DMS114 treated with DMSO at 0.1 percent for 48 hours (cell line): ENCODE results near the gene HES2.
A peak's percentile ranks its signal among the peaks of the same experiment; 100 is the strongest.
"Not testable (repeated sequence)": the region's sequence is repeated elsewhere in the genome, so short reads cannot be mapped to it uniquely, and the experiment has no call there.

ENCODE experiments used
- DNase-seq: peaks from one replicate; lab custom pipeline; 2025; ENCODE audit not compliant: unreplicated experiment; lab: John Stamatoyannopoulos, UW

HES2 gene

DNA sequence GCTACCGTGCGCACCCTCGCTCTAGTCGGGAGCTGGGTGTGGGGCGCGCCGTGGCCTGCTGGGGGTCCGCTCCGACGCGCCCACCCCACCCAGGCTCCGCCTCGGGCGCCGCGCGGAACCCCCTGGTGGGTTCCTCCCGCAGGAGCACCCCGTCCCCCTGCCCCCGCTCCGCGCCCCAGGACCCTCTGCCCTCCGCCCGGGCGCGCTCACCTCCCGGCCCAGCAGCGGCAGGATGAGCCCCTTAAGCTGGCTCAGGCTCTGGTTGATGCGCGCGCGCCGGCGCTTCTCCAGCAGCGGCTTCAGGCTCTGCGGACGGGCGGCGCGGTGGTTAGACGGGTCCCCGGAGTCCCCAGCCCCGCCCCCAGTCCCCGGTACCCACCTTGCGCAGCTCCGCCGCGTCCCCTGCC, 319 bp downstream of the HES2 start:
- DNase-seq = no peak

DNA sequence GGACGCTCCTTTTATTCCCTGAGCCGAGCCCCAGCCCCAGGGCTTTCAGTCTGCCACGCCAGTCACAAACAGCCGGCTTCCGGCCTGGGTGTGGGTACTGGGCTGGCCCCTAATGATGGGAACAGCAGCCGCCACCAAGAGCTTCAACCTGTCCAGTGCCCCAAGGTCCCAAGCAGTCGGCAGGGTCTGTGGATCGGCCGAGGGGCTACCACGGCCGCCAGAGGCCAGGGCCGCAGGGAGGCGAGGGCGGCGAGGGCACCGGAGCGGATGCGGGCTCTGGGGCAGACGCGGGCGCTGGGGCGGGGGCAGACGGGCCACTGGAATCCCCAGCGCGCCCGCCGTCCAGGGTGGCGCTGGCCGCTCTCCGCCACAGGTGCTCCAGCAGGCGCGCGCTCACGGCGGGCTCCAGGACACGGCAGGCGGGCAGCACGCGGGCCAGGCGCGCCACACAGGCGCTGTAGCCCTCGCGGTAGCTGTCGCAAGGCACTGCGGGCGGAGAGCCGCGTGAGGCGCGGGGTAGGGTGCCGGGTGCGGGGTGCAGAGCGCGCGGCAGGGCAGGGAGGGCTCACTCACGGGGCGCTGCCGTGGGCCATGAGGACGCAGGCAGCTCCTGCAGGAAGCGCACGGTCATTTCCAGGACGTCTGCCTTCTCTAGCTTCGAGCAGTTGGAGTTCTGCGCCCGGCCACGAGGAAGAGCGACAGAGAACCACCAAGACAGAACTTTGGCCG, 887 bp downstream of the HES2 start:
- DNase-seq = no peak

DNA sequence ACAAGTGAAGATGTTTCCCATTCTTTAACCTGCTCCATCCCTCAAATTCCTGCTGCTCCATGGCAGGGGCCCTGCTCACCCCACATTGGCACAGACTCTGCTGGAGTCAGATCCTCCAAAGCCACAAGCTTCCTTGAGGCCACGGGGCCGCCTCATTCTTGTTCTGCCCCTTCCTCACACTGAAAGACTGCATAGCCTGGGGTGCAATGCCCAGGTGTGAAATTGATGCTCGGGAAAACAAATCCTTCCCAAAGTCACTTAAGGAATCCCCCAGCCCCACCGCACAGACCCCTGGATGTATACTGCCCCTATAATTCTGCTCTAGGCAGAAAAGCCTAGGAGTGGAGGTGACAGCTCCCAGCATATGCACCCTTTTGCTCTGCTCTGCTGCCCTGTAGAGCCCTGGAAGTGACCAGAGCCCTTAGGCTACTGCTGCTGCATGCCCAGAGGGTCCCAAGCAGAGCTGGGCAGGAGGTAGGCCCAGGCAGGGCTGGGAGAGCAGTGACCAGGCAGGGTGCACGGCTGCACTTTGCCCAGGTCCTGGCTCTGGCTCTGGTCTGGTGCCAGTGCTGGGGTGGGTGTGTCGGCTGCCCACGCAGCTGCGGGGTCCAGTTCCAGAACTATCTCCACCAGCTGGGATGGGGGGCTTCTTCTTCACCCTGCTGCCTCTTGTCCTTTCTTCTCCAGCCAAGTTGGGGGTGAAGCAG, 1.6 kb downstream of the HES2 start:
- no peak for DNase-seq

DNA sequence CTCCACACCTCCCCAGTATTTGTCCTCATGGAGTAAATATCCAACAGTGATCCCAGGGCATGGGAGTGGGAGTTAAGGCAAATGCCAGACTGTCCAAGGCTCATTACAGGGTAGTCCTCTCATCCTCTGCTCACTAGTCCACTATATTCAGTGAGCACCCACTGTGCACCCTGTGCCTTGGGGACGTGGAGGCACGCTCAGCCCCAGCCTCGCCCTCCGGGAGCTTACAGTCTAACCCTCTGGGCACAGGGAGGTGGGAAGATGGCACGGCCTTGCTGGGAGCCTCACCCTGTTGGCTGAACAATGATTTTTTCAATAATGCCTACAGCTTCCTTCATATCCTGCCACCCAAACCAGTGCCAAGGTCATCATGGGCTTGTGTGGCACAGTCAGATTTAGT, 2.8 kb downstream of the HES2 start:
- no peak for DNase-seq

DNA sequence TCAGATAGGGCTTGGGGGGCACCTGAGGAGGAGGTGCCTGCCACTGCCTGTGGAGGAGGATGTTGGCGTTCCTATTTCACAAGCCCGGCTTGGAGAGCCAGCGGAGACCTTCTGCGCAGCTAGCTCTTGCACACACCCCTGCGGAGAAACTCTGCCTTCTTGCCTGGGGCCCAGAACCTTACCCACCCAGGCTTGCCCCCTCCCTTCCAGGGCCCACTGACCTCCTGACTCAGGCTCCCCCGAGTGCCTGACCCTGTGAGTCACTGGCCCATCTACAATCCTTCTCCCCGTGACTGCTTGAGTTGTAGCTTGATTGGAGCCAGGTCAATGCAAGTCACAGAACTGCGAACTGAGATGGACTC, 3.4 kb downstream of the HES2 start:
- no peak for DNase-seq

DNA sequence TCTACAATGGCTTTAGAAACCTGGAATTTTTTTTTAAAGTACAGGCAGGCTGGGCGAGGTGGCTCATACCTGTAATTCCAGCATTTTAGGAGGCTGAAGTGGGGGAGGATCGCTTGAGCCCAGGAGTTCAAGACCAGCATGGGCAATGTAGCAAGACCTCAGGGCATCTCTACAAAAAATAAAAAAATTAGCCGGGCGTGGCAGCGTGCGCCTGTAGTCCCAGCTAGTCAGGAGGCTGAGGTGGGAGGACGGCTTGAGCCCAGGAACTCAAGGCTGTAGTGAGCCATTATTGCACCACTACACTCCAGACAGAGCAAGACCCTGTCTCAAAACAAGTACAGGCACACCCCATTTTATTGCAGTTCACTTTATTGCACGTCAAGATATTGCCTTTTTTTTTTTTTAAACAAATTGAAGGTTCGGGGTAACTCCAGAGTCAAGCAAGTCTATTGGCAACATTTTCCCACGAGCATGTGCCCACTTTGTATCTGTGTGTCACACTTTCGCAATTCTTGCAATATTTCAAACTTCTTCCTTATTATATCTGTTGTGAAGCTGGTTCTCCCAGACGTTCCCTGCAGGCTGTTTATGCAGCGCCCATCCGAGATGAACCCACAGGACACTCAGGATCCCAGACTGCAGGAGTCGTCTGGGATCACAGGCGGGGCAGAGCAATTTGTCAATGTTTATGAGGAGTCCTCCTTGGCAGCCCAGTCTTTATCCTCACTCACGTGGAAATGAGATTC, 4.7 kb downstream of the HES2 start:
- no peak for DNase-seq

DNA sequence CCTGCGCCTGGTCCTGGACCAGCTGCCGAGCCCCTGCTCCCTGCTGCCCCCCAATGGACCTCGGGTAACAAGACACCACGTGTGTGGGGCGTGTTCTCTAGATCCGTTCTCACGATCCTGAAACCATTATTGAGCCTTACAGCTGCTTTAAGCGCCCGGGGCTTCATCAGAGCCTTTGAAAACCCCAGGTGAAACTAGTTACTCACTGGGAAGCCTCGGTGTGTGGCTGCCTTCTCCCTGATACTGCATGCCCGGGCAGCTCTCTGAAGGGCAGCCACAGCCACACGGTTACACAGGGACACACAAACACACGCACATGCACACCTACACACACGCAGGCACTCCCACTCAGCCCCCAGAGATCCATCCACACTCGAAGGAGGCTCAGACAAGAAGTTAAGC, 5.3 kb downstream of the HES2 start:
- no peak for DNase-seq

DNA sequence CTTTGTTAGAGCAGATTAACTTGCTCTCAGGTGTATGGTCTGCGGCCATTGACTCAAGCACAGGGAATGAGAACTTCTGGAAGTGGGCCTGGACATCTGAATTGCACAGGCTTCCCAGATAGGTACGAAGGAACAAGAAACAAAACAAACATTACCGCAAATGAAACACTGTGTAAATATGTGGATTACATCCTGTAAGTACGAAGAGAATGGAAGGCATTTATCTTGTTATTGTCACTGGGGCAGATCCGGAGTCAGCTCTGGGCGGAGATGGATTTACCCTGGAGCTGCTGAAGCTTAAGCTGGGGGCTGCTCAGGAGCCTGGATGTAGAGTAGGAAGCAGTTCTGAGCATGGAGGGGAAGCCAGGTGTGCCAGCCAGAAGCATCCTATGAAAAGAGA, 6.8 kb downstream of the HES2 start:
- DNase-seq = no peak

DNA sequence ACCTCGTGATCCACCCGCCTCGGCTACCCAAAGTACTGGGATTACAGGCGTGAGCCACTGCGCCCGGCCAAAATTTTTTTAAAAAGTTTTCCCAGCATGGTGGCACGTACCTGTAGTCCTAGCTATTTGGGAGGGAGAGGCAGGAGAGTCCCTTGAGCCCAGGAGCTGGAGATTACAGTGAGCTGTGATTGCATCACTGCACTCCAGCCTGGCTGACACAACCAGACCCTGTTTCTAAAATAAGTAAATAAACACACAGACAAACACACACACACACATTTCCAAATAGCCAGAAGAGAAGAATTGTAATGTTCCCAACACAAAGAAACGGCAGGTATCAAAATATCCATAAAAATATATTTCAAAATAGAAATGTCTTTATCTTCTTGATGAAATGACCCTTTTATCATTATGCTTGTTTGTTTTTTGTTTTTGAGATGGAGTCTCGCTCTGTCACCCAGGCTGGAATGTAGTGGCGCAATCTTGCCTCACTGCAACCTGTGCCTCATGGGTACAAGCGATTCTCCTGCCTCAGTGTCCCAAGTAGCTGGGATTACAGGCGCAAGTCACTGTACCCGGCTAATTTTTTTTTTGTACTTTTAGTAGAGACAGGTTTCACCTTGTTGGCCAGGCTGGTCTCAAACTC, 9.3 kb downstream of the HES2 start:
- no peak for DNase-seq

DNA sequence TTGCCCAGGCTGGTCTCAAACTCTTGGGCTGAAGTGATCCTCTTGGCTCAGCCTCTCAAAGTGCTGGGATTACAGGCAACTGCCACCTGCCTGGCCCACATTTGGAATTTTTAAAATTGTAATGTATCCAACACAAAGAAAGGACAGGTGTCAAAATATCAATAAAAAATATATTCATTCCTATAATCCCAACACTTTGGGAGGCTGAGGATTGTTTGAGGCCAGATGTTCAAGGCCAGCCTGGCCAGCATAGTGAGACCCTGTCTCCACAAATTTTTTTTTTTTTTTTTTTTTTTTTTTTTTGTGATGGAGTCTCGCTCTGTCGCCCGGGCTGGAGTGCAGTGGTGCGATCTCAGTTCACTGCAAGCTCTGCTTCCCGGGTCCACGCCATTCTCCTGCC, 10.0 kb downstream of the HES2 start:
- no peak for DNase-seq

DNA sequence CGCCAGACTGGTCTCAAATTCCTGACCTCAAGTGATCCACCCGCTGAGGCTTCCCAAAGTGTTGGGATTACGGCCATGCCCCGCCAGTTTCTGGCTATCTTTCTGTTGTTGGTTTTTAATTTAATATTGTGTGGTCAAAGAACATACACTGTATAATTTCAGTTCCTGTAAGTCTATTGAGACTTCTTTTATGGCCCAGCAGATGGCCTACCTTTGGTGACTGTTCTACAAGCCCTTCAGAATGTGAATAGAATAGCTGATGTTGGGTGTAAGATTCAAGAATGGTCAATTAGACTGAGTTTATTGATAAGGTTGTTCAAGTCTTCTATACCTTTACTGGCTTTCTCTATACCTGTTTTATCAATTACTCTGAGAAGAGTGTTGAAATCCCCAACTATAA, 10.7 kb downstream of the HES2 start:
- DNase-seq = no peak

DNA sequence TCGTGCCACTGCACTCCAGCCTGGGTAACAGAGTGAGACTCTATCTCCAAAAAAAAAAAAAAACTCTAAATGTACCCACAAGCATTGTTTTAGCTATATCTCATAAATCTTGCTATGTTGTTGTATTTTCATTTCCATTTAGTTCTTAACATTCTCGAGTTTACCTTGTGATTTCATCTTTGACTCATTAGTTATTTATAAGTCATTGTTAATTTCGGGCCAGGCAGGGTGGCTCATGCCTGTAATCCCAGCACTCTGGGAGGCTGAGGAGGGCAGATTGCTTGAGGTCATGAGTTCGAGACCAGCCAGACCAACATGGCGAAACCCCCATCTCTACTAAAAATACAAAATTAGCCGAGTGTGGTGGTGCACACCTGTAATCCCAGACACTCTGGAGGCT, 11.7 kb downstream of the HES2 start:
- no peak for DNase-seq

DNA sequence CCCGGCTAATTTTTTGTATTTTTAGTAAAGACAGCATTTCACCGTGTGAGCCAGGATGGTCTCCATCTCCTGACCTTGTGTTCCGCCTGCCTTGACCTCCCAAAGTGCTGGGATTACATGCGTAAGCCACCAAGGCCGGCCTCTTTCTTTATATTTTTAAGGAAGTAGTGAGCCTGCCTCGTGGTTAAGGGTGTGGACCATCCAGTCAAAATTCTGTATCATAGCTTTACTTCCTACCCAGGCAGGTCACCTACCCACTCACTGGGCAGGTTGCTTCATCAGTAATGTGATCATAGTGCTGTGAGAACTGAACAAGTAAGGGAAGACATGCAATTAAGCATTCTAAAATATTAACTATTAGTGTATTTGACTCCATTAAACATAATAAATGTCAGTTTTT, 18.0 kb downstream of the HES2 start:
- no peak for DNase-seq

DNA sequence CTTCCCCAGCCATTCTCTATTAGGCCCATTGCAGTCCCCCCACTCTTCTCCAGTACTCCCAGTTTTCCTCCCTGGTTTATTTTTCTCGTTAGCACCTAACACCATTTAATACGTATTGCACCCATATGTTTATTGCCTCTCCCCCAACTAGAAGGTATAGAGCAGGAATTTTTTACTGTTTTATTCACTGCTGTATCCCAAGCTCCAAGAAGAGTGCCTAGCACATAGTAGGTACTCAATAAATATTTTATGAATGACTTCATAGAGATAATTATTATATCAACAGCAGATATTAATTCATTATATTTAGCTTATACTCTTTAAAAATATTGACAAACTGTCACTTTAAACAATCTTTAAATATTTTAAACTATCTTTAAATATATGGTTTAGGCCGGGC, 20.4 kb downstream of the HES2 start:
- DNase-seq = no peak

DNA sequence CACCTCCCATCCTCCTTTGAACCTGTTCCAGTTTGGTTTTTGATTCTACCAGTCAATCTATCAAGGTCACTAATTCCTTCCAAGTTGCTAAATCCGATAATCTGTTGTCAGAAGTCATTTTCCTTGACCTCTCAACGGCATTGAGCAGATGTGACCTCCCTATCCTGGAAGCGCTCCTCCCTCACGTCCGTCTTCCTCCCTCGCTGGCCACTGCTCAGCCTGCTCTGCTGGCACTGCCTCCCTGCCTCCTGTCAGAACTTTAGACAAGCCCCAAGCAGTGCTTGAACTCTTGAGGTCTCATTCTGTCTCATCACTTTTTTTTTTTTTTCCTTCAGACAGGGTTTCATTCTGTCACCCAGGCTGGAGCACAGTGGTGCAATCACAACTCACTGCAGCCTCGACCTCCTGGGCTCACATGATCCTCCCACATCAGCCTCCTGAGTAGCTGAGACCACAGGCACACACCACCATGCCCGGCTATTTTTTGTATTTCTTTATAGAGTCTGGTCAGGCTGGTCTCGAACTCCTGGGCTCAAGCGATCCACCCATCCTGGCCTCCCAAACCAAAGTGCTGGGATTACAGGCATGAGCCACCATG, 21.8 kb downstream of the HES2 start:
- DNase-seq = no peak

DNA sequence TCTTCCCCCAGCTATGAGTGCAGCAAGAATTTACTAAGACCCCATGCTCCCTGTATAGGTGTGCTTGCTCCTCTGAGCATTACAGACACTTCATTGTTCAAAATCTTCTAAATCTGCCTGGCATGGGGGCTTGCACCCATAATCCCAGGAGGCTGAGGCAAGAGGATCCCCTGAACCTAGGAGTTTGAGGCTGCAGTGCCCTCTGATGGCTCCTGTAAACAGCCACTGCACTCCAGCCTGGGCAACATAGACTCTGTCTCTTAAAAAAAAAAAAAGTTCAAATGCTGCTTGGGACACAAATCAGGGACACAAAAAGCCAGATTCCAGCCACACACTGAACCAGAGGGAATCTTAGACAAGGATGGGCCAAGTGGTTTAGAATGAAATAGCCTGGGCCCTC, 22.7 kb downstream of the HES2 start:
- DNase-seq = no peak

DNA sequence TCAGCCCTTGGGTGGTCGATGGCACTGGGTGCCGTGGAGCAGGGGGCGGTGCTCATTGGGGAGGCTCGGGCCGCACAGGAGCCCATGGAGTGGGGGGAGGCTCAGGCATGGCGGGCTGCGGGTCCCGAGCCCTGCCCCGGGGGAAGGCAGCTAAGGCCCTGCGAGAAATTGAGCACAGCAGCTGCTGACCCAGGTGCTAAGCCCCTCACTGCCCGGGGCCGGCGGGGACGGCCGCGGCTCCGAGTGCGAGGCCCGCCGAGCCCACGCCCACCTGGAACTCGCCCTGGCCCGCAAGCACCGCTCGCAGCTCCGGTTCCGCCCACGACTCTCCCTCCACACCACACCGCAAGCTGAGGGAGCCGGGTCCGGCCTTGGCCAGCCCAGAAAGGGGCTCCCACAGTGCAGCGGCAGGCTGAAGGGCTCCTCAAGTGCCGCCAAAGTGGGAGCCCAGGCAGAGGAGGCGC, 23.9 kb downstream of the HES2 start:
- not testable (repeated sequence) for DNase-seq

DNA sequence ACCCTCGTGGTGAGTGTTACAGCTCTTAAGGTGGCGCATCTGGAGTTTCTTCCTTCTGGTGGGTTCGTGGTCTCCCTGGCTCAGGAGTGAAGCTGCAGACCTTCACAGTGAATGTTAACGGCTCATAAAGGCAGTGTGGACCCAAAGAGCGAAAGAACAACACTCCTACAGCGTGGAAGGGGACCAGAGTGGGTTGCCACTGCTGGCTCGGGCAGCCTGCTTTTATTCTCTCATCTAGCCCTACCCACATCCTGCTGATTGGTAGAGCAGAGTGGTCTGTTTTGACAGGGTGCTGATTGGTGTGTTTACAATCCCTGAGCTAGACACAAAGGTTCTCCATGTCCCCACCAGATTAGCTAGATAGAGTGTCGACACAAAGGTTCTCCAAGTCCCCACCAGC, 24.6 kb downstream of the HES2 start:
- DNase-seq = not testable (repeated sequence)

DNA sequence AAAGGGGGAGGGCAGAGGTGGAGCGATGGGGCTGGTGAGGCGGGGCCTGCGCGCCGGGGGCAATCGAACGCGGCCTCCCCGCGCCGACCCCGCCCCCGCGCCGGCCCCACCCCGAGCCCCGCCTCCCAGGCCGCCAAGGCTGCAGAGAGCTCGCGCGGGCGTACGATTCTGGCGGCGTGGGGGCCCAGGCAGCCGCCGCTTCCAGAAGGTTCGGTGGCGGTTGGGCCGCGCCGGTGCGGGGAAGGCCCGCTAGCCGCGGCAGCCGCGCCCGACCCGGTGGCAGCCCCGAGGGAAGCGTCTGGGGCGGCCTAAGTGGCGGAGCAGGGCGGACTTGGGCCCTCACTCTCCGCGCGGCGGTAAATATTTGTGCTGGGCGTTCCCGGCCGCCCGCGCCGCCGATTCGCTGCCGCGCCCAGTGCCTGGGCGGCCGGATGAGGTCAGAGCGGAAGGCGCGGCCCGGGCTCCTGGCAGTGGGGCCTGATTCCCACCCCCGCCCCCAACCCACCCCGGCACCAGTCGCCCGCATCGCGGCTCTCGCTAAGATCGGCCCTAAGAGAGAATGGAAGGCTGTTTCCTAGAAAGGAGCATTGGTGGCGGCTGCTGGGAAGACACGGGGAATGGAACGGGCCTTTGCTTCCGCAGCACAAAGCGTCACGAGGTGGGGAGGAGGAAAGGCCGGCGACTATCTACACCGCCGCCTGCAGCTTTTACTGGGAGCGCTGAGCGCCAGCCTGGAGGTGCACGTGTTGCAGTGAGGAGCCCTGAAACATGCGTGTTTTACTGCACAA, 26.1 kb downstream of the HES2 start, which contains the start of gene ACOT7:
Gene ACOT7 (minus strand): TSS at position 368 of the 788 bp plus-strand sequence. CDS start 368 bp downstream, outside the sequence.
- peak; percentile 86 for DNase-seq

DNA sequence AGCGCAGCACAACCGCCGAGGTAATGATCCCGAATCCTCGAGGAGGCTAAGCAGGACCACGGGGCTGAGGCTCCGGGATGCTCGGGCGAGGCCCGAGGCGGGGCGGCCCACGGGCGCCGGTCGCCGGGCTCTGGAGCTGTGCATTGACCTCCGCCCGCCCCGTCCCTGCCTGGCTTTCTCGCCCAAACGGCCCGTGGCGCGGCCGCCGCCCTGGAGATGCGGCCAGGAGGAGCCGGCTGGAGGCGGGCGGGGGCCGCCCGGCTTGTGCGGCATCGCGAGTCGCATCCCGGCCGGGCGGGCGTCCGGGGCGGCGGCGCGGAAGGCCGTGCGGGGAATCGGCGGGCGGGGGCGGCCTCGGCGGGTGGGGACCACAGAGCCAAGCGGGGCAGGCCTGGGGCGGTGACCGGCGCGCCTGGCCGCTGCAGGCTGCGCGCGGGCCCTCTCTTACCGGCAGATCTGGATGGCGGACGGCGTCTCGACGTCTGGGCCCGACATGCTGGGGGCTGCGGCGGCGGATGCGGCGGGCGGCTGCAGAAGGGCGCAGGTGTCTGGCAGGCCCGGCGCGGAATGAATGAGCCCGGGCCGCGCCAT, 26.8 kb downstream of the HES2 start:
- DNase-seq = no peak
